Body of pancreas (tissue), 4 donors: Measurements from ENCODE around the gene VAMP3.

Source experiments
- CTCF ChIP-seq, 7 experiments: fragments of 450-650 bp in 4 of 7; fragments of 200-600 bp in 3 of 7; sonication (generic) in 3 of 7; IDR thresholded peaks; one replicate each; pipeline ENCODE4 v1.5.1; 2016 to 2019; ENCODE audit warnings: antibody characterized with exemption in 7 of 7
- POLR2A ChIP-seq, 3 donors: fragments of 450-650 bp; IDR thresholded peaks; one replicate each; pipeline ENCODE4 v1.6.1; 2016; ENCODE audit warnings: antibody characterized with exemption in 3 of 3, mild to moderate bottlenecking in 2 of 3

- TF ChIP-seq CTCF (IDR thresholded peaks at IDR 0.05) (no peak), POLR2A (IDR thresholded peaks at IDR 0.05) (no peak)
These were observed 12.9 kb downstream of the VAMP3 start, which contains the start of gene PER3 for GRCh38 chr1:7783826-7784491.
